Colonic mucosa (tissue), 4 donors: ENCODE data around the gene RTCA. TPM values are rescaled to one million over a fixed set of nuclear protein-coding genes. Genes with fewer than 3 reads are reported as not detected.

Experiments
- DNase-seq: peaks from one replicate; pipeline ENCODE4 v3.0.0-alpha.2; 2020
- H3K27ac ChIP-seq: fragments of 200-600 bp; one replicate; pipeline ENCODE4 v1.8.0; 2021
- H3K27me3 ChIP-seq: fragments of 200-600 bp; one replicate; pipeline ENCODE4 v1.8.0; 2021
- H3K36me3 ChIP-seq: fragments of 200-600 bp; one replicate; pipeline ENCODE4 v1.8.0; 2021
- H3K4me1 ChIP-seq: fragments of 200-600 bp; one replicate; pipeline ENCODE4 v1.8.0; 2021; ENCODE audit warnings: mild to moderate bottlenecking
- H3K4me3 ChIP-seq: fragments of 200-600 bp; one replicate; pipeline ENCODE4 v1.8.0; 2021
- H3K9ac ChIP-seq, 2 donors: one replicate each; pipeline ENCODE4 v1.7.0; 2013; ENCODE audit warnings: control low read depth in 2 of 2, low read depth in 2 of 2, low read length in 2 of 2
- H3K9me3 ChIP-seq: fragments of 200-600 bp; one replicate; pipeline ENCODE4 v1.8.0; 2021
- CTCF ChIP-seq: fragments of 200-600 bp; IDR thresholded peaks from one replicate; pipeline ENCODE4 v1.8.0; 2022; ENCODE audit warnings: antibody characterized with exemption, mild to moderate bottlenecking
- intact Hi-C: fragments of 100-400 bp; cut with DNase I; formaldehyde crosslinking; loops from one replicate; pipeline ENCODE4 v1.14.1; 2022
- total RNA-seq, 2 donors: library from RNA; stranded (reverse); fragmentation: NEBNext Ultra II Directional in 1 of 2; extraction: Animal tissue kit (Norgen Biotek cat#: 25700) in 1 of 2; gene quantifications; one replicate each; pipeline ENCODE4 v1.2.1, GENCODE V29; 2021
- donor health status: healthy.
- donor health status: DM: no; HTN: no; CAD: no.
- donor health status: DM: no; HTN: no; CAD: no.

RTCA gene
- total RNA-seq, 2 donors from 2014 or later, result 39.4 to 41.4 TPM

DNA sequence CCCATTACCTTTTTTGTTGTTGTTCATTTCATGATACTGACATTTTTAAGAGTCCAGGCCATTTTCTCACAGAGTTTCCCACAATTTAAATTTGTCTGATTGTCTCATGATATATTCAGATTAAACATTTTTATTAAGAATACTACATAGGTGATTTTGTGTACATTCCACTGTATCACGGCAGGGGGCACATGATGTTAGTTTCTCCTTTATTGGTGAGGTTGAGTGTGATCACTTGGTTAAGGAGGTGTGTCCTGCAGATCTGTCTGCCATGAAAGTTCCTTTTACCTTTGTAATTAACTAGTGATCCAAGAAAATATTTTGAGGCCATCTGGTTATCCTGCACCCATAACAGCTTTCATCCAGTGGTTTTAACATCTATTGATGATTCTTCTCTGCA lies 11.8 kb downstream of the RTCA start:
- intact Hi-C loops, result loop anchor here (10.0 kb wide), 1 partner anchor 177 kb away; no protein-coding TSS in a partner anchor
- no peak overlapping the region for H3K9ac ChIP-seq
- H3K4me3 ChIP-seq, result no peak overlapping the region
- H3K36me3 ChIP-seq, result peaks cover 30% of the 10 kb centered on the region
- no peaks in the 10 kb centered on the region for H3K4me1 ChIP-seq
- no peaks in the 10 kb centered on the region for H3K27me3 ChIP-seq
- DNase-seq, result no peak
- no peak overlapping the region for H3K27ac ChIP-seq
- no peaks in the 10 kb centered on the region for H3K9me3 ChIP-seq
- no peak for TF ChIP-seq CTCF

- H3K27ac ChIP-seq, result no peak overlapping the region
- peaks cover 25% of the 10 kb centered on the region for H3K36me3 ChIP-seq
- intact Hi-C loops, result loop anchor here (10.0 kb wide), 1 partner anchor 175 kb away; no protein-coding TSS in a partner anchor
- TF ChIP-seq CTCF, result no peak
- H3K27me3 ChIP-seq, result no peaks in the 10 kb centered on the region
- no peak overlapping the region for H3K9ac ChIP-seq
- H3K4me3 ChIP-seq, result no peak overlapping the region
- no peak for DNase-seq
- H3K9me3 ChIP-seq, result no peaks in the 10 kb centered on the region
- H3K4me1 ChIP-seq, result no peaks in the 10 kb centered on the region
Observed at GRCh38 chr1:100279358-100279923, 13.4 kb downstream of the RTCA start.

DNA sequence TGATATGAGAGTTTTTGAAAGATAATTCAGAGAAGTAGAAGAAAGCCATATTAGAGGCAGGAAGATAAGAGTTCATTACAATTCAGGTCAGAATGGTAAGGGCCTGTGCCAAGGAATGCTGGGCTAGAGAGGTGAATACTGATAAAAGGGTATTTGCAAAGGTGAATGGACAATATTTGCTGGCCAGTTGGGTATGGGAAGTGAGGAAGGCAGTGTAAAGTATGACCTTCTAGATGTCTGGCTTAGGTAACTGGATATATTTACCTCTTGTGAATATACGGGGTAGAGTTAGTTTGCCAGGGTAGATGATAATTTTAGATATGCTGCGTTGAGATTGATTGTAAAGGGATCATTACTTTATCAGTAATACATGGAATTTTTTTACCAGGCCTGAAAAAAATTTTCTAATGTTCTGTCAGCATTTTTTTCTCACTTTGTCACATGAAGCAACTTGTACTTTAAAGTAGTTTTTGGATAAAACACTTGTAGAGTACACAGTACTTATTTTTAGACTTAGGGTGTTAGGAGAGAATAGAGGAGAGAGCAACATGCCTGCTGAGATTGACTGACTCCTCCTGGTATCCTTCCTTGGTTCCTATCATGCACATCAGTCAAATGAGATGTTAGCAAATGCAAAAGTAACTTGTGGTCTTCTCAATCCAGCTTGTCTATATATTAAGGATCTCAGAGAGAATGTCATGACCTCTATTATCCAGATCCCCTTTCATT lies 14.1 kb downstream of the RTCA start:
- no peak overlapping the region for H3K27ac ChIP-seq

GRCh38 chr1:100284591-100284990 lies 18.6 kb downstream of the RTCA start:
- no peak overlapping the region for H3K4me3 ChIP-seq
- no peak for DNase-seq
- H3K27me3 ChIP-seq, result no peaks in the 10 kb centered on the region
- no peaks in the 10 kb centered on the region for H3K9me3 ChIP-seq
- no peak for TF ChIP-seq CTCF
- H3K27ac ChIP-seq, result no peak overlapping the region
- no peaks in the 10 kb centered on the region for H3K4me1 ChIP-seq
- H3K36me3 ChIP-seq, result no peaks in the 10 kb centered on the region
- intact Hi-C loops, result loop anchor here (10.0 kb wide), 1 partner anchor 140 kb away; no protein-coding TSS in a partner anchor
- no peak overlapping the region for H3K9ac ChIP-seq

More for the DNA sequence above, 14.1 kb downstream of the RTCA start:
- no peak overlapping the region for H3K4me3 ChIP-seq
- H3K36me3 ChIP-seq, result peaks cover 22% of the 10 kb centered on the region
- no peaks in the 10 kb centered on the region for H3K9me3 ChIP-seq
- H3K9ac ChIP-seq, result no peak overlapping the region
- no peaks in the 10 kb centered on the region for H3K27me3 ChIP-seq
- no peak for TF ChIP-seq CTCF
- H3K4me1 ChIP-seq, result no peaks in the 10 kb centered on the region
- DNase-seq, result no peak
- intact Hi-C loops, result loop anchor here (10.0 kb wide), 2 partner anchors 135 to 175 kb away; no protein-coding TSS in a partner anchor

GRCh38 chr1:100287162-100287561 lies 21.1 kb downstream of the RTCA start:
- H3K36me3 ChIP-seq, result peaks cover 11% of the 10 kb centered on the region
- no peak for DNase-seq
- no peaks in the 10 kb centered on the region for H3K27me3 ChIP-seq
- H3K4me3 ChIP-seq, result no peak overlapping the region
- no peaks in the 10 kb centered on the region for H3K4me1 ChIP-seq
- H3K9me3 ChIP-seq, result no peaks in the 10 kb centered on the region
- no peak for TF ChIP-seq CTCF
- H3K9ac ChIP-seq, result no peak overlapping the region
- no peak overlapping the region for H3K27ac ChIP-seq
- intact Hi-C loops, result loop anchor here (10.0 kb wide), 1 partner anchor 142 kb away; no protein-coding TSS in a partner anchor
